ENCODE data around the gene SUMO3.

The SUMO3 gene

GRCh38 chr21:44802396-44803153, 15.3 kb downstream of the SUMO3 start:
- Histone ChIP-seq H3K36me3 (peaks cover 26% of the 10 kb centered on the region), H3K4me1 (ENCODE audit: control insufficient read depth in 1 of 2, insufficient read depth in 1 of 2, low read depth in 1 of 2, low read length in 1 of 2) (peaks cover 17 to 18% of the 10 kb centered on the region in 2 experiments), H3K4me3 (ENCODE audit: low read depth in 1 of 2, low read length in 1 of 2) (peak overlapping the region; percentile 86 to 93), H3K9me3 (no peaks in the 10 kb centered on the region), H3K27me3 (peaks cover 5% of the 10 kb centered on the region), H3K27ac (peak overlapping the region; percentile 51)
- TF ChIP-seq, protein P1, sequence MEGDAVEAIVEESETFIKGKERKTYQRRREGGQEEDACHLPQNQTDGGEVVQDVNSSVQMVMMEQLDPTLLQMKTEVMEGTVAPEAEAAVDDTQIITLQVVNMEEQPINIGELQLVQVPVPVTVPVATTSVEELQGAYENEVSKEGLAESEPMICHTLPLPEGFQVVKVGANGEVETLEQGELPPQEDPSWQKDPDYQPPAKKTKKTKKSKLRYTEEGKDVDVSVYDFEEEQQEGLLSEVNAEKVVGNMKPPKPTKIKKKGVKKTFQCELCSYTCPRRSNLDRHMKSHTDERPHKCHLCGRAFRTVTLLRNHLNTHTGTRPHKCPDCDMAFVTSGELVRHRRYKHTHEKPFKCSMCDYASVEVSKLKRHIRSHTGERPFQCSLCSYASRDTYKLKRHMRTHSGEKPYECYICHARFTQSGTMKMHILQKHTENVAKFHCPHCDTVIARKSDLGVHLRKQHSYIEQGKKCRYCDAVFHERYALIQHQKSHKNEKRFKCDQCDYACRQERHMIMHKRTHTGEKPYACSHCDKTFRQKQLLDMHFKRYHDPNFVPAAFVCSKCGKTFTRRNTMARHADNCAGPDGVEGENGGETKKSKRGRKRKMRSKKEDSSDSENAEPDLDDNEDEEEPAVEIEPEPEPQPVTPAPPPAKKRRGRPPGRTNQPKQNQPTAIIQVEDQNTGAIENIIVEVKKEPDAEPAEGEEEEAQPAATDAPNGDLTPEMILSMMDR (IDR thresholded peaks at IDR 0.05): no peak

DNA sequence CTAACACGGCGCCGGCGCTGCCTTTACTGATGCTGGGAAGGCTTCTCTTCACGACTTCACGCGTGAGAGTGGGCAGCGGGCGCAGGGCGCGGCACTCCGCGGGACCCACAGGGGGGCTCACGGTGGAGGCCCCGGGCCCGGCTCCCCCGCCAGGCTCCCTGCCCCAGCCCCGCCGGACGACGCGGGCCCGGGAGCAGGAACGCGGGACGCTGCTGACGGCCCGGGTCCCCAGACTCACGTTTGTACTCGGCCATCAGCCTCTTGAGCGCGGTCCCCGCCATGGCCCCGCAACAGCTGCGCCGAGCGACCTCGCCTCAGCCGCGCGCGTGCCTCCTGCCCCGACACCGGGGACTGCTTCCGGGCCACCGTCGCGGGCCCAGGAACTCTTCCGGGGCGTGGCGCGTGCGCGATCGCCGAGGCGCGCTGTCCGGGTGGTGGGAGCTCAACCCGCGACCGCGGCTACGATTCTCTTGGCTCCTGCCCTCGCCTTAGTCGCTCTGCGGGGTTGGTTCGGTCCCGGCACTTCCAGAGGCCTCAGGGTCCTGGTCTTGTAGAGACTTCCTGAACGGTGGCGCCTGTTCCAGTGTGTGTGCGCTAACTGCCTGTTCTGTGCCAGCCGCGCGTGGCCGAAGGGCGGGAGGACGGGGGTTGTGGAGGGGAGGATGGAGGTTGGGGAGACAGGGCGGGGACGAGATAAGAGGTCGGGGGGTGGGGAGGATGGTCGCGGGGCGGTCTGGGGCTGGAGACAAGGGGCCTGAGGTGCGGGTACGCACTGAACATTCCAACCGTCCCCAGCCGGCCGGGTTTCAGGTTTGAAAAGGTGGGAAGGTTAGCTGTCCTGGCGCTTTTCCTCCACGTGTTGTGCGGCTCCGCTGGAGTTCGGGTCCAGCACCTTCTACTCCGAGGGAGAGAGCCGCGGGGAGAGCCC, 16.1 kb downstream of the SUMO3 start, which contains the start of gene UBE2G2:
UBE2G2 (minus strand) TSS at position 353 of the 928 bp plus-strand sequence; CDS start at position 281, 72 bp downstream.
- Histone ChIP-seq H3K27me3 (peaks cover 5% of the 10 kb centered on the region), H3K4me3 (ENCODE audit: low read depth in 1 of 2, low read length in 1 of 2) (peak within 1 kb of the TSS; percentile 86 to 93), H3K36me3 (peaks cover 20% of the 10 kb centered on the region), H3K27ac (peak within 1 kb of the TSS; percentile 51), H3K9me3 (no peaks in the 10 kb centered on the region), H3K4me1 (ENCODE audit: control insufficient read depth in 1 of 2, insufficient read depth in 1 of 2, low read depth in 1 of 2, low read length in 1 of 2) (peaks cover 17 to 18% of the 10 kb centered on the region in 2 experiments)
- TF ChIP-seq, protein P1 (IDR thresholded peaks at IDR 0.05): no peak

DNA sequence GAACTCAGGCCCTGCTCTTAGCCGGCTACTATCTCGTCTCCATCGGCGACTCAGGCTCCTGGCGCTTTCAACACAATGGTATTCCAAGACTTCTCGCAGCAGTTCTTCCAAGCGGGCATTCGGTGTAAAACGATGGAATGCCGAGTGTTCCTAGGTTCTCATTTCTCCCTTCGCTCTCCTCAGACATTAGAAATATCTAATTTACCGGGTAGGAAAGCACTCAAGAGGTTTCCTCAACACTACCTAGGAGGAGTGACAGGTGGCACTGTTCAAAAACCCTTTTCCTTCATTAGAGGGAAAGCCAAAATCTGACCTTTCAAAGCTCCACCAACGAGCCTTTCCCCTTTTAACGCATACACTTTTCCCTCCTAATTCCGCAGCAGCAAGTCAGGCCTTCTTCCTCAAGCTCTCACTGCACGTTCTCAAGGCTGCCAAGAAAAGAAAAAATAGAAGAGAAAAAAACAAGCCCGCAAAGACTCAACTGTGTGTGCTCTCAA, 16.8 kb downstream of the SUMO3 start:
- Histone ChIP-seq H3K4me3 (ENCODE audit: low read depth in 1 of 2, low read length in 1 of 2) (peak overlapping the region; percentile 86 to 93), H3K27me3 (peaks cover 5% of the 10 kb centered on the region), H3K27ac (peak overlapping the region; percentile 51), H3K36me3 (peaks cover 13% of the 10 kb centered on the region), H3K9me3 (no peaks in the 10 kb centered on the region), H3K4me1 (ENCODE audit: control insufficient read depth in 1 of 2, insufficient read depth in 1 of 2, low read depth in 1 of 2, low read length in 1 of 2) (peaks cover 17 to 18% of the 10 kb centered on the region in 2 experiments)
- TF ChIP-seq, protein P1 (IDR thresholded peaks at IDR 0.05): no peak

DNA sequence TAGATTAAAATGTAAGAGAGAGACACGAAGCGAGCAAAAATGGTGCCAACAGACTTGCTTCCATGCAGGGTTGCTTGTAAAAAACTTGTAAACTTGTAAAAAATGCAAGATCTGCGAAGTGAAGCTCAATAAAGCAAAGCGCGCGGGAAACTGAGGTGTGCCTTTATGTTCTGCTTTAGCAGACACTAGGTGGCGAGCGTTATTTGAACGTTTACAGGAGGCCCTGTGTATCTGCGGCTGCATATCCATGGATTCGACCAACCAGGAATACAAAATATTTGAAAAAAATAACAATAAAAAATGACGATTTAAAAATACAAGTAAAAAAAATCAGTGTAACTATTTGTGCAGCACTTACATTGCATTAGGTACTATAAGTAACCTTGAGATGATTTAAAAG, 17.8 kb downstream of the SUMO3 start:
- Histone ChIP-seq H3K4me3 (ENCODE audit: low read depth in 1 of 2, low read length in 1 of 2) (no peak overlapping the region), H3K27me3 (peaks cover 5% of the 10 kb centered on the region), H3K9me3 (no peaks in the 10 kb centered on the region), H3K36me3 (peaks cover 5% of the 10 kb centered on the region), H3K27ac (no peak overlapping the region), H3K4me1 (ENCODE audit: control insufficient read depth in 1 of 2, insufficient read depth in 1 of 2, low read depth in 1 of 2, low read length in 1 of 2) (peaks cover 17 to 18% of the 10 kb centered on the region in 2 experiments)
- TF ChIP-seq, protein P1 (IDR thresholded peaks at IDR 0.05): no peak

- H3K4me3 ChIP-seq (ENCODE audit: low read depth in 1 of 2, low read length in 1 of 2): no peak overlapping the region
Measured at GRCh38 chr21:44799646-44800045, 18.2 kb downstream of the SUMO3 start.

More at GRCh38 chr21:44799646-44800045, 18.2 kb downstream of the SUMO3 start:
- Histone ChIP-seq H3K27me3 (peaks cover 5% of the 10 kb centered on the region), H3K9me3 (no peaks in the 10 kb centered on the region), H3K4me1 (ENCODE audit: control insufficient read depth in 1 of 2, insufficient read depth in 1 of 2, low read depth in 1 of 2, low read length in 1 of 2) (peaks cover 17 to 18% of the 10 kb centered on the region in 2 experiments), H3K27ac (no peak overlapping the region), H3K36me3 (peaks cover under 1% of the 10 kb centered on the region)
- TF ChIP-seq, protein P1 (IDR thresholded peaks at IDR 0.05): no peak

Measured in neutrophil (primary cell).